SHP77 (cell line): ENCODE data around the gene ATXN10.

ENCODE experiments used
- DNase-seq, 2 experiments: peaks; one replicate each; lab custom pipeline; 2025; lab: John Stamatoyannopoulos, UW

Gene ATXN10

DNA sequence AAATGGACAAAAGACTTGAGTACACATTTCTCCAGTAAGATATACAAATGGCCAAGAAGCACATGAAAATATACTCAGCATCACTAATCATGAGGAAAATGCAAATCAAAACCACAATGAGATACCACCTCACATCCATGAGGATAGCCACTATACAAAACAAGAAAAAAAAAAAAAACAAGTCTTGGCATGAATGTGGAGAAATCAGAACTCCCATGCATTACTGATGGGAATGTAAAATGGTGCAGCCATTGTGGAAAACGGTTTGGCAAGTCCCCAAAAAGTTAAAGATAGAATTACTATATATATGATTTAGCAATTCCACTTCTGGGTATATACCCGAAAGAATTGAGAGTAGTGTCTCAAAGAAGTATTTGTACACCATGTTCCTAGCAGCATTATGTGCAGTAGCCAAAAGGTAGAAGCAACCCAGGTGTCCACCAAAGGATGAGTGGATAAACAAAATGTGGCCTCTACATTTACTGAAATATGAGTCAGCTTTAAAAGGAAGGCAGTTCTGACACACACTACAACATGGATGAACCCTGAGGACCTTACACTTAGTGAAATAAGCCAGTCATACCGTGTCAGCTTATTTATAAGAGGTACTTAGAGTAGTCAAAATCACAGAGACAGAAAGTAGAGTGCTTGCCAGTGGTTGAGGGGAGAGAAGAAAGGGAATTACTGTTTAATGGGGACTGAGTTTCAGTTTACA, 159.1 kb downstream of the ATXN10 start:
- no peak for DNase-seq

GRCh38 chr22:45831394-45831793, 159.8 kb downstream of the ATXN10 start:
- DNase-seq: no peak

DNA sequence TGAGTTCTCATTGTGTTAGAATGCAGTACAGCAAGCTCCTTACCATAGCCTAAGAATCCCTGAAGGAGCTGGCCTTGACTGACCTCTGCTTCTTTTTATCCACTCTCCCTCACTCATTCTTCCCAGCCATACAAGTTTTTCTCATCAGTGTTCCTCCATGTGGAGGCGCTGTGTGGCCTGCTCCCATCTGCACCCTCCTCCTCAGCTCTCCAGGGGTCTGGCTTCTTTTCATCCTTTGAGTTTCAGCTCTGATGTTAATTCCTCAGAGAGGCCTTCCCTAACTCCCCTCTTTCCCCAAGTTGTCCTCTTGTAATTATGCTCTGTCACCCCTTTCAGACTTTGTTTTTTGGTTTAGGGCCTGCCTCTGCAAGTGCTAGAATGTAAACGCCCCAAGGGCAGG, 160.5 kb downstream of the ATXN10 start:
- no peak for DNase-seq

- no peak for DNase-seq
Observed at GRCh38 chr22:45832959-45833580, 161.4 kb downstream of the ATXN10 start.

DNA sequence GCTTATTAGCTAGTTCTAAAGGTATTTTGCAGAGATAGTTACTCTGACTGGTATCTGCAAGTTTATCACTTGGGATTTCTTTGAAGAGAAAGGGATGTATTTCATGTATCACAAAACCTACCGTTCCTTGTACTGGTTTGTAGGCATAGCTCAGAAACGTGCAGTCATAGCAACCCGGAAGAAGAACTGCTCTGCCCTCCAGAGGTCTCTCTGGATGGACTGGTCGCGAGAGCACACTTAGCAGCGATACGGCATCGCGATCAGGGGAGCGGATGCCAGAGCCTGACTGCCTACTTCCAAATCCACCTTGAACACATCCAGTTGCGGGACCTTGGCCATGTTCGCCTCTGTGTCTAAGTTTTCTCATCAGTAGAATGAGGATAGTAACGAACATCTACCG, 162.0 kb downstream of the ATXN10 start:
- no peak for DNase-seq

DNA sequence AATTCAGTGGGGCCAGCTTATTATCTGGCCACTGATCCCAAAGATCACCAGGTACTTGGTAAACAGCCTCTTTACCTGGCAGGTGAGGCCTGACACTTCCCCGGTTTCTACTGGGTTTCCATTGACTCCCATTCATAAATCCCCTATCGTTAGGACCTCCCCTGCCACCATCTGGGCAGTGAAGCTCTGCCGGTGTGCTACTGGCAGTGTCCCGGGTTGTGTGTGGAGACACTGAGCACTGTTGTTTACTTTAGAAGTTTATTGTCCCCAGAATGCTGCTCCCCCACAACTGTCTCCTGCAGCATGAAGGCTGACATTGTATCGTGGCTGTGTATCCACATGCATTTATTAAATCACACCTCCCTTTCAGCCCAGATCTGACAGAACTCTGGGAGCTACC, 162.6 kb downstream of the ATXN10 start:
- no peak for DNase-seq

DNA sequence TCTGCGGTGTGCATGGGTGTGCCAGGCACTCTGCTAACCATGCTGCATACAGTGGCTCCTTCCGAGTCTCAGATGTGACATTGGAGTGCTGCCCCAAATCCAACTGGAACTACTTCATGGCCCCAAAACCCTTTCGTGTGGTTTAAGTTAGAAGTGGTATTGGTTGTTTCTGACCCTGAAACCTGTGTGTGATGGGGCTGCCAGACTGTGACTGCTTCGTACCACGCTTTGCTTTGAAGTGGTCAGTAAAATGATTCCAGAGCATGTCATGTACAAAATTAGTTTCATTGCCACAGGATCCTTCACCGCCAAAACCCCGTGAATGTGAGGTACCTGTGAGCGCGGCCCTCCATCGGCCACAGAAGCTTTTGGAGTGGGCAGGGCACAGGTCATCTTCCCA, 163.2 kb downstream of the ATXN10 start:
- DNase-seq: no peak

DNA sequence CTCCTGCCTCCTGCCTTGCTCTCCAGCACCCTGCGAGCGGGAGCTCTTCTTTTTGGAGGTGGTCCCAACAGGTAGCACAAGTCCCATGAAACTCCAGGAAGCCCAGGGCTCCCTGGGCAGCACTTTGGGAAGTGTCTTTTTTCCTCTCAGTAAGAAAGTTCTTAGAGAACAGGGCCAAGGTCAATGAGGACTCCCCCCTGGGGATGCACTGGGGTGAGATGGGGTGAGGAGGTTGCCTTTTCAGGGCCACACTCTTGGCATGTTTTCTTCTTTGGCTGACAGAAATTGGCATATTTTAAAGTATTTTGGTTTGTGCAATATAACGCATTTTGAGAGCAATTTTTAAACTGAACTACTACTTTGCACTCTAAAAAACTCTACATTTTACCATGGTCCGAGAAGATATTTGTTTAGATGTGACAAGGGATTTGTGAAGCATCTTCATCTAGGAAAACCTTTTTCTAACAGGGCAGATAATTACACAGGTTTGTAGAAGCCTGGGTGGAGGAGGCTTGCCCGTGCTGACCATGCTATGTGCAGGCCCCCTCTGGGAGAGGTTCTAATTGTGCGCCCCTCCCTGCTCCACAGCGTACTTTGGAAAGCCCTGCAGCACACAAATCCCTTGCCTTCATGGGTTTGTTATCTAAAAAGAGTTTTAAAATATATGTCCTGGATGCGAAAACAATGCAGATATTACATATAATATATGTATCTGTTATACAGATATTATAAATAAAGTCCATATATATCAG, 165.0 kb downstream of the ATXN10 start:
- DNase-seq: no peak

- no peak for DNase-seq
Observed at GRCh38 chr22:45837508-45837907, 165.9 kb downstream of the ATXN10 start.

DNA sequence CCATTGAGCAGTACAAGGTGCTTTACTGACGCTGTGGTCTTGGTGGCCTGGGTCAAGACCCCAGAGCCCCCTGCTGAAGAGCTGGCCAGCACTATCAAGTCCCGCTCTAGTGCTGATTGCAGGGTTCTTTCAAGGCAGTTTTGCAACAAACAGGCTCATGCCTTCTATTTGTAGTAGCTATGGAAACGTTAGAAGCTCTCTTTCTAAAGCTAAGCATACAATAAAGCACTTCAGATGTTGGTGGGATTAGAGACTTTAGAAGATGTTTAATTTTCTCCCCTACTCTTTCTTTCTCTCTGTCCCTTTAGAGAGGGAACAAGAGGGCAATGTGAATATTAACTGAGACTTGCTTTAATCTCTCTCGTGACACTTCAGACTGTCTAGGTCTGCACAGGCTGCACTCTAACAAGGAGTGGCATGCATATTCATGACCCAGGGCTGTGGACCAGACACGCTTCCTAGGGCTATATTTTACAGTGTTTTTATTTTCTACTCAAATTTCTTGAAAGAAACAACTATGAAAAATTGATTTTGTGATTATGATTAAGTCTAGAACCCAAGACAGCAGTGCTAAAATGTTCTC, 166.8 kb downstream of the ATXN10 start:
- DNase-seq: no peak

DNA sequence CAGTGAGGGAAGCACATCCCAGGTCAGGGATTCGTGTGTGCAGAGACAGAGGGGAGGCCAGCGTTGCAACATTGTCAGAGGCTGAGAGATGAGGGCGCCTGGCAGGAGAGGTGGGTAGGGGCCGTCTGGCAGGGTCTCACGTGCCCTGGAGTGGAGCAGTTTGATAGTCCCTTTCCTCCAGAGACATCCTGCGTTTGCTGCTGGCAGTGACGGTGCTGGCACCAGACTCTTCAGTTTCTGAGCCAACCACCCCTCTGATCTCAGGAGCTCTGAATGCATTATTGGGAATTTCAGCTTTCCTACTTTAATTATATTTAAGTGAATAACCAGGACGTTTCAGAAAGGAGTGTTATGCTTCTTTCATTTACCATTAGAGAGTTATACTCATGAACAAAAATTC, 168.8 kb downstream of the ATXN10 start:
- no peak for DNase-seq

DNA sequence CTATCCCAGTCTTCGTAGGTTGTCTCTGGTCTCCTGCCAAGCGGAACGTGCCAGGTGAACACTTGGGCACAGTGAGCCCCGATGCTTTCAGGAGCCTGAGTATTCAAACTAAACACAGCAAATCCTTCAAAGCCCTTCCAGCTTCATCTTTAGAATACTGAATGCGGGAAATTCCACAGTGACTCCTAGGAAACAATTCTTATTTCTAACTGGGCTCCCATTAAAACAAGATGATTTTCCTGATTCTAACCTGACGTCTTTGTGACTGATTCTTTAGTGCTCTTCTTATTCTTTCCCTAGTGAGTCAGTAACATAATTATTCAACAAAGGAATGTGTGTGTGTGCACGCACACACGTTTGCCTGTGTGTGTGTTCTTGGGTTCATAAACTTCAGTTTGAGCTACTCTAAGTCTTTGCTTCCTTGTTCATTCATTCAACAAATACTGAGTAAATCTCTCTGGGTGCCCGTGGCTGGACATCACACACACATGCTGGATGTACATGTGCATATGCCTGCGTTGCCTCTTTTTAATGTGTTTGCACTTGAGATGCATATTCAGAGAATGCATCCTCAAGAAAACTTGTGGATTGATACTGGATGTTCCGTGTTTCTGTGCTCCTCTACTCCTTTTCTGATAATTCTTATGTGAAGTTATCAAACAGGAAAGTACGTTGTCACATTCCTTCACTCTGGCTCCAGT, 170.8 kb downstream of the ATXN10 start:
- no peak for DNase-seq

DNA sequence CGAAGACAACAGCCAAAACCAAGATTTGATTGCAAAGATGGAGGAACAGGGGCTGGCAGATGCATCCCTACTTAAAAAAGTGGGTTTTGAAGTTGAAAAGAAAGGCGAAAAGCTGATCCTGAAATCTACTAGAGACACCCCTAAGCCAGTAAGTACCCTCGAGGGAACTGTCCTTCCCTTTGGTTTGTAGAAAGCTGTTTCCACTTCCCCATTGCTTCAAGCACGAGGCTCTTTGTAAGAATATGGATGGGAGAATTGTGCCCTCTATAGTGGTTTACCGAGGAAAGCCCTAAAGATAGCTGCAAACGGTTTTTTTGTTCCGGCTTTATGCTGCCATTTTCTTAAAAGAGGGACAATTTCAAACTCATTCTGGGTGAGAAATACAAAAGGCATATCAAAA, 171.4 kb downstream of the ATXN10 start:
- no peak for DNase-seq

GRCh38 chr22:45843986-45844385, 172.4 kb downstream of the ATXN10 start:
- DNase-seq: no peak

DNA sequence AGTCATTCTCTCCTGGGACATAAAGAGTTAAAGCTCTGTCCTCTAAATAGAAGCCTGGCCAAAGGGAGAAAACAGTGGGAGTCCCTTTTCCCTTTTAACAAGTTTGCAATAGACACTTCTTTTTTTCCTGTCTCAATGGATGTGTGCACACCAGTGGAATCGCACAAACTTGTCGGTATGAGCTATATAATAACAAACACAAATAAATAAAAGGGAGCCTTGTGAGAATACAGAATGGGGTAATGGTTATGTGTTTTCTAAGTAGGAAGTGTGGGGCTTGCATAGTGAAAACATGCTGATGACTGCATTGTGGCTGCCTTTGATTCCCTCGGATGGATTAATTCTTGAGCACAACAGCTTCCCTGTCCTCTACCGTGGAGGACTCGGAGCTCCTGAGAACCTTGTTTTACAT, 173.4 kb downstream of the ATXN10 start:
- no peak for DNase-seq

DNA sequence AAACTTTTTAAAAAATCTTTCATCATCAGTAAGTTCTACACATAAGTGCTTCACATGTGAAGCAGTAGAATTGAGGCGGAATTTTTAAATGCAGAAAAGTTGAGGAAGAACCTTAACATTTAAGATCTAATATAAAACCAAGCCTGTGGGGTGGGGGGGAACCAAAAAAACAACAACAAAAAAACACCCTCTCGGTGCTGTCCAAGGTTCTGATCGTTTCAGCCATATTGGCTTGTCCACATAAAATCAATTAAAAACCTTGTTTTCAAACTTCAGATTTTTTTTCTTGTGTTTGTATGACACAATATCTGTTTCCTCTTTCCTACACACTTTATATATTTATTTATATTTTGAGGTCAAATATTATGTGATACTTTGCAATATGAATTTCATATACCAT, 175.3 kb downstream of the ATXN10 start:
- DNase-seq: no peak

GRCh38 chr22:45848904-45849303, 177.3 kb downstream of the ATXN10 start:
- DNase-seq: no peak

DNA sequence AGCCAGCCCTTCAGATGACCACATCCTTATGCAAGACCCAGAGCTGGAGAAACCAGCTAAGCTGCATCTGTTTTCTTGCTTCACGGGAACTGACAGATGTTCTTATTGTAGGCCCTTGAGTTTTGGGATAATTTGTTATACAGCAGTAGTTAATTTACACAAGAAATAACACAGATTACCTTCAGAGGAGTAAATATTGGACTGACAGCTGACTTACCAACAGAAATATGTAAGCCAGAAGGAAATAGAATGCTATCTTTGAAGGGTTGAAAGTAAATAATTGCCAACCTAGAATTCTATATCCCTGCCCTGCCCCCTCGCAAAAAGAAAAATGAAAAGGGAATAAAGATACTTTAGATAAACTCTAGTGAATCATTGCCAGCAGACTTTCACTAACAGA, 181.2 kb downstream of the ATXN10 start:
- no peak for DNase-seq

DNA sequence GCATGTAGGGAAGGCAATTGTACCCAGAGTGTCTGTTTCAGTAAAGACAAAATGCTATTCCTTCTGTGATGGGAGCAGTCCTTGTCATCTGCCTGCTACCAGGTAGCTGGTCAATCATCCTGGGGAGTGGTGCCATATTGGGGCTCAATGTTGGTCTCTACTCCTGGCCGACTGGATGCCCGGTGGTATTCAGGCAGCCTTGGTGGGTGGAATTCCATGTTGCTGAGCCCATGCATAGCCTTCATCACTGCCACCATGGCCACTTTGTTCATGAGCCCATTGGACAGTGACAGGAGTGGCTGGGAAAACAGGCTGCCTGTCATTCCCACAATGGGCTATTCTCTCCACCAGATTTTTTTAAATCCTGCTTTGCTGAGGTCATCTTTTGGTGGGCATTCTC, 184.3 kb downstream of the ATXN10 start:
- no peak for DNase-seq

DNA sequence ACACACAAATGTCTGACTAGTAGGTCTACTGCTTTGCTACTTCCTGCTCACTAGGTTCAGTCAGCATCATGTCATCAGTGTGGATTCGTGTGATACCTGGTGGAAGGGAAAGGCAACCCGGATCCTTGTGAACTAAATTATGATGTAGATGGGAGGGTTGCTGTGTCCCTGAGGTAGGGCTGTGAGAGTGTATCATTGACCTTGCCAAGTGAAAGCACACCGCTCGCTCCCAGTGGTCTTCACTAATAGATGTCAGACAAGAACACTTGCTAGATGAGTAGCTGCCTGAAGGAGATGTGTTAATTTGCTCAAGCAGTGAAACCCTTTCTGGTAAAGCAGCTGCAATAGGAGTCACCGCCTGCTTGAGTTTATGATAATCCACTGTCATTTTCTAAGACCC, 185.9 kb downstream of the ATXN10 start:
- no peak for DNase-seq

DNA sequence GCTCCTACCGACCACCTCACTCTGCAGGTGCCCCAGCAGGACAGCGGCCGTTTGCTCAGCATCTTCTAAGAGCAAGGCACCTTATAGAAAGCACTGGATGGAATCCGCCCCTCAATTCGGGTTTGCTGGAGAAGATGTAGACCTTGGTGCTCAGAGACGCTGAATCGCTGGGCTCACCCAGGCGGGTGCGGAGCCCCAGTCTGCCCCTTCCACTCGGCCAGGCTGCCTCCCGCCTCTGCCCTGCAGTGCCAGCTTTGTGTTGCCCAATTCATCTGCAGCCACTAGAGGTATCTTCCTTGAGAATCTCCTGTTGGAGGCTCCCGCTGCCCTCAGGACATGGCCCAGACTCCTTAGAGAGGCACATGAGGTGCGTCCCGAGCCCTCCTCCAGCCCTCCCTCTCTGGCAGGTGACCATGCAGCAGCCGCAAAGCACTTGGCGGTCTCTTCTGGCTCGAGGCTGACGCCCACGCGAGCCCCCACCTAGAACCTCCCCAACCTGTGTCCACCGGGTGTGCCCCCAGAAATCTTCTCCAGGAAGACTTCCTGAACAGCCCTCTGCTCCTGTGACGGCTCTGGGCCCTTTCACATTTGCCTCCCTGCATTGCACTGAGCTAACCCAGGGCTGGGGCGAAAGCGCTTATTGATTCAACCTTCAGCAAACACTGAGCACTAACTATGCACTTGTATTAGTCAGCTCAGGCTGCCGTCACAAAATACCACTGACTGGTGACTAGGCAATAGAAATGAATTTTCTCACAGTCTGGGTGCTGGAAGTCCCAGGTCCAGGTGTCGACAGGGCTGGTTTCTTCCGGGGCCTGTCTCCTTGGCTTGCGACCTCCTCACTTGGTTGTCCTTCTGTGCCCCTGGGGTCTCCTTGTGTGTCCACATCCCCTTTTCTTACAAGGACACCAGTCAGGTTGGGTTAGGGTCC, 187.9 kb downstream of the ATXN10 start:
- DNase-seq: no peak
